IMR-90 (cell line): Measurements from ENCODE around the gene CP. TPM values are rescaled to one million over a fixed set of nuclear protein-coding genes. Genes with fewer than 3 reads are reported as not detected.

Source experiments
- ATAC-seq: fragments of 200-7000 bp; cut with Tn5 transposase; 2 replicates; pipeline ENCODE4 v1.9.1; 2020; ENCODE audit warnings: low read depth, mild to moderate bottlenecking, moderate library complexity
- BruUV-seq: library from RNA; stranded (reverse); fragments of 400-500 nt; replicated peaks from 2 replicates; lab custom pipeline; 2021; lab: Mats Ljungman, UMichigan
- CTCF ChIA-PET: fragments of 300-600 bp; formaldehyde crosslinking; extraction: SDS; loops from one replicate; lab custom pipeline; 2021; ENCODE audit warnings: antibody characterized with exemption; lab: Yijun Ruan, JAX
- POLR2A ChIA-PET: fragments of 300-600 bp; sonication (Branson Sonifier 250); formaldehyde crosslinking; loops from one replicate; lab custom pipeline; 2022; ENCODE audit warnings: antibody characterized with exemption; ENCODE audit not compliant: unreplicated experiment; lab: Charles Lee
- DNase-seq: peaks from one replicate; pipeline ENCODE4 v3.0.0; 2013
- H2AFZ ChIP-seq: replicated peaks from 2 replicates; pipeline ENCODE3; 2013; ENCODE audit warnings: low read length, mild to moderate bottlenecking; ENCODE audit not compliant: poor library complexity
- H2AK5ac ChIP-seq: 2 replicates; pipeline ENCODE4 v1.6.1; 2013; ENCODE audit warnings: low read depth, low read length, inconsistent platforms
- H2AK9ac ChIP-seq: replicated peaks from 2 replicates; pipeline ENCODE3; 2013; ENCODE audit warnings: mild to moderate bottlenecking, low read depth, low read length, moderate library complexity; ENCODE audit not compliant: poor library complexity
- H2BK120ac ChIP-seq: 2 replicates; pipeline ENCODE4 v1.6.1; 2013; ENCODE audit warnings: low read depth, low read length, inconsistent platforms
- H2BK15ac ChIP-seq: 3 replicates; pipeline ENCODE4 v1.6.1; 2013; ENCODE audit warnings: low read depth, low read length, inconsistent platforms
- H2BK20ac ChIP-seq: 2 replicates; pipeline ENCODE4 v1.6.1; 2013; ENCODE audit warnings: low read depth, mild to moderate bottlenecking, inconsistent platforms, low read length, moderate library complexity
- H2BK5ac ChIP-seq: 2 replicates; pipeline ENCODE4 v1.6.1; 2013; ENCODE audit warnings: mild to moderate bottlenecking, low read depth, low read length, inconsistent platforms; ENCODE audit not compliant: poor library complexity, severe bottlenecking
- H3K14ac ChIP-seq: replicated peaks from 2 replicates; pipeline ENCODE4 v1.6.1; 2013; ENCODE audit warnings: low read depth, low read length, inconsistent platforms
- H3K18ac ChIP-seq: 2 replicates; pipeline ENCODE4 v1.6.1; 2013; ENCODE audit warnings: low read depth, low read length, control low read depth
- H3K23ac ChIP-seq: 2 replicates; pipeline ENCODE4 v1.6.1; 2013; ENCODE audit warnings: low read depth, low read length, inconsistent platforms
- H3K27ac ChIP-seq: 2 replicates; pipeline ENCODE4 v1.5.1; 2013; ENCODE audit warnings: mild to moderate bottlenecking, control low read depth, low read length; ENCODE audit not compliant: insufficient read depth
- H3K27me3 ChIP-seq: 2 replicates; pipeline ENCODE4 v1.6.1; 2013; ENCODE audit warnings: low read length; ENCODE audit not compliant: control insufficient read depth, insufficient read depth
- H3K36me3 ChIP-seq: 2 replicates; pipeline ENCODE4 v1.6.1; 2013; ENCODE audit warnings: low read length, mixed read lengths; ENCODE audit not compliant: control insufficient read depth, insufficient read depth
- H3K4ac ChIP-seq: 2 replicates; pipeline ENCODE4 v1.6.1; 2013; ENCODE audit warnings: low read depth, low read length, inconsistent platforms
- H3K4me1 ChIP-seq: 2 replicates; pipeline ENCODE4 v1.6.1; 2013; ENCODE audit warnings: low read length, mixed read lengths; ENCODE audit not compliant: control insufficient read depth, insufficient read depth
- H3K4me2 ChIP-seq: 2 replicates; pipeline ENCODE4 v1.6.1; 2013; ENCODE audit warnings: low read depth, mild to moderate bottlenecking, control low read depth, low read length, moderate library complexity
- H3K4me3 ChIP-seq: 2 replicates; pipeline ENCODE4 v1.5.1; 2013; ENCODE audit warnings: low read depth, mild to moderate bottlenecking, control low read depth, low read length, moderate library complexity; ENCODE audit not compliant: insufficient read depth
- H3K56ac ChIP-seq: 2 replicates; pipeline ENCODE4 v1.6.1; 2013; ENCODE audit warnings: low read length, inconsistent platforms; ENCODE audit not compliant: insufficient read depth; ENCODE audit errors: extremely low read depth
- H3K79me1 ChIP-seq, 2 experiments: 2 replicates each; pipeline ENCODE4 v1.6.1; 2013; ENCODE audit warnings: low read length in 2 of 2, inconsistent platforms in 1 of 2, low read depth in 1 of 2
- H3K9ac ChIP-seq: 2 replicates; pipeline ENCODE4 v1.6.1; 2013; ENCODE audit warnings: low read depth, low read length, control low read depth
- H3K9me1 ChIP-seq: 2 replicates; pipeline ENCODE4 v1.6.1; 2013; ENCODE audit warnings: low read length, inconsistent platforms; ENCODE audit not compliant: insufficient read depth
- H3K9me3 ChIP-seq: 2 replicates; pipeline ENCODE4 v1.6.1; 2013; ENCODE audit warnings: low read length; ENCODE audit not compliant: control insufficient read depth, insufficient read depth
- H4K20me1 ChIP-seq: 2 replicates; pipeline ENCODE4 v1.6.1; 2013; ENCODE audit warnings: low read length, inconsistent platforms; ENCODE audit not compliant: insufficient read depth
- H4K5ac ChIP-seq: 2 replicates; pipeline ENCODE4 v1.6.1; 2013; ENCODE audit warnings: mild to moderate bottlenecking, low read depth, low read length, control low read depth
- H4K8ac ChIP-seq, 2 experiments: 2 replicates each; pipeline ENCODE4 v1.6.1; 2013; ENCODE audit warnings: low read depth in 2 of 2, low read length in 2 of 2, control low read depth in 1 of 2, inconsistent platforms in 1 of 2
- H4K91ac ChIP-seq: 2 replicates; pipeline ENCODE4 v1.6.1; 2013; ENCODE audit warnings: low read depth, low read length, inconsistent platforms; ENCODE audit not compliant: insufficient read depth
- CEBPB ChIP-seq: IDR thresholded peaks from 2 replicates; pipeline ENCODE4 v1.6.1; 2012; ENCODE audit warnings: low read depth, low read length, improper control_type of control experiment
- FOS ChIP-seq: fragments of 150-350 bp; IDR thresholded peaks from 2 replicates; pipeline ENCODE4 v1.6.1; 2016; ENCODE audit warnings: low read depth, low read length
- MAFK ChIP-seq: IDR thresholded peaks from 2 replicates; pipeline ENCODE4 v1.6.1; 2012; ENCODE audit warnings: low read depth, low read length, improper control_type of control experiment
- NFE2L2 ChIP-seq: fragments of 150-350 bp; IDR thresholded peaks from 2 replicates; pipeline ENCODE4 v1.6.1; 2016; ENCODE audit warnings: low read depth, mild to moderate bottlenecking, low read length
- WGBS, 2 experiments: methylation state at CpG; one replicate each; pipeline versions ENCODE4 v1.1.5 to v1.1.7; 2013; ENCODE audit warnings: missing lambda C conversion rate in 2 of 2; ENCODE audit not compliant: insufficient read length in 1 of 2; ENCODE audit errors: extremely low coverage in 2 of 2; 5-methylcytosine and 5-hydroxymethylcytosine counted together
- dilution Hi-C: fragments of 300-500 bp; cut with HindIII; formaldehyde crosslinking; loops from one replicate; pipeline ENCODE4 v1.14.3; 2018; ENCODE audit warnings: low sequenced_read_pairs; ENCODE audit not compliant: unreplicated experiment
- in situ Hi-C: fragments of 300-500 bp; cut with MboI; formaldehyde crosslinking; loops from 3 replicates; pipeline ENCODE4 v1.14.3; 2019; ENCODE audit warnings: low sequenced_read_pairs, inconsistent platforms, mixed read lengths
- intact Hi-C: fragments of 100-400 bp; cut with micrococcal nuclease; formaldehyde crosslinking; loops from 2 replicates; pipeline ENCODE4 v1.10.0; 2022
- polyA plus RNA-seq, 3 experiments: library from polyadenylated mRNA; depleted of rRNA; stranded (reverse); fragments of >200 nt; gene quantifications; 2 replicates each; pipeline ENCODE4 v1.2.3, GENCODE V29; 2012; ENCODE audit warnings: low replicate concordance in 1 of 3
- total RNA-seq: library from RNA; depleted of rRNA; stranded (reverse); fragments of >200 nt; gene quantifications from 2 replicates; pipeline ENCODE4 v1.2.3, GENCODE V29; 2012

CP gene
- total and polyA plus RNA-seq, 2 of the 4 experiments (the other 2 are of a cell fraction): not detected

GRCh38 chr3:149247929-149248691 is 26.5 kb upstream of the CP start (continued):
- TF ChIP-seq NFE2L2: no peak

GRCh38 chr3:149247008-149247710 is 25.5 kb upstream of the CP start:
- H2BK20ac ChIP-seq: peak overlapping the region; percentile 0; the same call in 1 of the 2 replicates

More at GRCh38 chr3:149247008-149247710, 25.5 kb upstream of the CP start:
- Histone ChIP-seq H3K36me3 (no peaks in the 10 kb centered on the region), H2AK9ac (no peak overlapping the region), H3K27ac (no peak overlapping the region), H4K20me1 (no peaks in the 10 kb centered on the region), H3K4me2 (peak overlapping the region; percentile 22; the same call in 1 of the 2 replicates), H4K8ac (0 out of 4 replicates have a peak overlapping the region, but pooled peaks of 1 of the 2 experiments have one; percentile 17), H3K9me3 (no peaks in the 10 kb centered on the region), H3K9ac (no peak overlapping the region), H2BK5ac (no peak overlapping the region), H2AK5ac (peak overlapping the region; percentile 83; the same call in 1 of the 2 replicates), H3K56ac (no peak overlapping the region), H3K9me1 (peaks cover 6% of the 10 kb centered on the region; the same call in 1 of the 2 replicates), H3K4ac (peak overlapping the region; percentile 44; the same call in 1 of the 2 replicates), H3K14ac (0 out of 2 replicates have a peak overlapping the region, but pooled peaks have one; percentile 26), H3K27me3 (no peaks in the 10 kb centered on the region), H4K5ac (no peak overlapping the region), H3K18ac (no peak overlapping the region), H4K91ac (no peak overlapping the region), H3K23ac (no peak overlapping the region), H2BK120ac (no peak overlapping the region; the same call in 1 of the 2 replicates), H2BK15ac (peak overlapping the region; percentile 53; the same call in 2 of the 3 replicates), H2AFZ (no peak overlapping the region), H3K79me1 (no peaks in the 10 kb centered on the region), H3K4me3 (no peak overlapping the region), H3K4me1 (peaks cover 17% of the 10 kb centered on the region)
- dilution Hi-C loops: no loop called here
- intact Hi-C loops: no loop called here
- BruUV-seq: no TSS peak
- ChIA-PET CTCF (no interaction called here), POLR2A (no interaction called here)
- TF ChIP-seq MAFK (no peak), FOS (peak; percentile 85), CEBPB (peak; percentile 89)
- ATAC-seq (peak; percentile 66), DNase-seq (peak; percentile 70)
- in situ Hi-C loops: no loop called here
- WGBS, 2 experiments: no CpG with 5 or more reads among the region's 6 CpGs
